GM13976 (cell line): ENCODE results near the gene GCH1.

Experiments
- DNase-seq: peaks from one replicate; pipeline ENCODE4 v3.0.0; 2012; ENCODE audit warnings: low spot score
- CTCF ChIP-seq: IDR thresholded peaks from 2 replicates; pipeline ENCODE4 v1.5.1; 2012; ENCODE audit warnings: borderline replicate concordance, mild to moderate bottlenecking; ENCODE audit not compliant: insufficient read depth; ENCODE audit errors: extremely low read depth, missing control alignments, control extremely low read depth
- in situ Hi-C: fragments of 300-500 bp; cut with MboI; formaldehyde crosslinking; loops from one replicate; pipeline ENCODE4 v1.12.0; 2022; ENCODE audit warnings: low sequenced_read_pairs, mixed read lengths, inconsistent platforms; ENCODE audit not compliant: unreplicated experiment

The GCH1 gene

GRCh38 chr14:54816450-54816849, 86.2 kb downstream of the GCH1 start:
- in situ Hi-C loops = no loop called here
- no peak for DNase-seq
- TF ChIP-seq CTCF = no peak

- no peak for TF ChIP-seq CTCF
- DNase-seq = no peak
- in situ Hi-C loops = no loop called here
Observed at GRCh38 chr14:54815515-54815914, 87.1 kb downstream of the GCH1 start.

GRCh38 chr14:54815016-54815415, 87.6 kb downstream of the GCH1 start:
- TF ChIP-seq CTCF = no peak
- in situ Hi-C loops = no loop called here
- no peak for DNase-seq

- peak; percentile 6 for TF ChIP-seq CTCF
- in situ Hi-C loops = no loop called here
- no peak for DNase-seq
Observed at GRCh38 chr14:54814076-54814475, 88.5 kb downstream of the GCH1 start.

GRCh38 chr14:54813081-54813480, 89.5 kb downstream of the GCH1 start:
- in situ Hi-C loops = no loop called here
- no peak for DNase-seq
- TF ChIP-seq CTCF = no peak

GRCh38 chr14:54812617-54813016, 90.0 kb downstream of the GCH1 start:
- in situ Hi-C loops = no loop called here
- TF ChIP-seq CTCF = no peak
- no peak for DNase-seq

GRCh38 chr14:54809767-54810166, 92.9 kb downstream of the GCH1 start:
- in situ Hi-C loops = no loop called here
- no peak for TF ChIP-seq CTCF
- DNase-seq = no peak
